Adrenal gland (tissue), 12 donors: ENCODE measurements around the gene MFAP3. TPM values are rescaled to one million over a fixed set of nuclear protein-coding genes. Genes with fewer than 3 reads are reported as not detected.

Experiments
- DNase-seq, 7 donors: peaks; one replicate each; pipeline ENCODE4 v3.0.0-alpha.2; 2019 to 2020
- H3K27ac ChIP-seq, 5 donors: fragments of 200-600 bp; sonication (generic) in 4 of 5; 1 replicate in 3 of 5; 2 replicates in 2 of 5; pipeline versions ENCODE4 v1.5.1 to v1.8.0; 2016 to 2020; ENCODE audit warnings: mild to moderate bottlenecking in 1 of 5
- H3K27me3 ChIP-seq: fragments of 200-600 bp; 2 replicates; pipeline ENCODE4 v1.8.0; 2021
- H3K36me3 ChIP-seq, 2 donors: fragments of 200-600 bp; replicated peaks in 1 of 2; 1 replicate in 1 of 2; 2 replicates in 1 of 2; pipeline versions ENCODE4 v1.5.1 to v1.8.0; 2018 to 2022
- H3K4me1 ChIP-seq, 2 donors: fragments of 200-600 bp; replicated peaks in 1 of 2; 1 replicate in 1 of 2; 2 replicates in 1 of 2; pipeline versions ENCODE4 v1.5.1 to v1.8.0; 2018 to 2021
- H3K4me3 ChIP-seq, 4 donors: fragments of 200-600 bp; sonication (generic) in 3 of 4; one replicate each; pipeline ENCODE4 v1.5.1; 2016 to 2018
- H3K9me3 ChIP-seq, 3 donors: fragments of 200-600 bp; sonication (generic) in 1 of 3; replicated peaks in 1 of 3; 1 replicate in 2 of 3; 2 replicates in 1 of 3; pipeline versions ENCODE4 v1.5.1 to v1.8.0; 2016 to 2021
- POLR2A ChIP-seq, 2 donors: fragments of 450-650 bp; IDR thresholded peaks; one replicate each; pipeline ENCODE4 v1.6.1; 2017; ENCODE audit warnings: antibody characterized with exemption in 2 of 2, mild to moderate bottlenecking in 2 of 2, moderate library complexity in 1 of 2
- WGBS, 4 donors: extraction: QIAGEN DNeasy Blood & Tissue Kit in 2 of 4; methylation state at CpG; one replicate each; pipeline versions ENCODE4 v1.1.5 to v1.1.7; 2013 to 2017; 5-methylcytosine and 5-hydroxymethylcytosine counted together
- intact Hi-C, 2 donors: fragments of 100-400 bp; cut with DNase I; formaldehyde crosslinking; loops; one replicate each; pipeline versions ENCODE4 v1.14.1 to v1.15.0; 2022 to 2023
- polyA plus RNA-seq, 3 donors: library from polyadenylated mRNA; stranded (reverse); fragments of 200-250 nt in 2 of 3; fragments of 350-450 nt in 1 of 3; fragmentation: Illumina TruSeq in 1 of 3; extraction: RNeasy Lipid Tissue Mini Kit (QIAGEN cat#74804) in 1 of 3; gene quantifications; one replicate each; pipeline ENCODE4 v1.2.3, GENCODE V29; 2013 to 2014
- total RNA-seq, 9 donors: library from RNA; depleted of rRNA in 4 of 9; stranded (reverse); fragments of >200 nt in 4 of 9; fragments of 120-200 nt in 1 of 9; fragmentation: NEBNext Ultra II Directional in 1 of 9; extraction: Animal tissue kit (Norgen Biotek cat#: 25700) in 1 of 9; gene quantifications; one replicate each; pipeline versions ENCODE4 v1.1.0 to v1.2.4, GENCODE V29; 2013 to 2023
- TF ChIP-seq, protein P1 (sequence below), 6 experiments: fragments of 450-650 bp in 4 of 6; fragments of 200-600 bp in 2 of 6; sonication (generic) in 1 of 6; IDR thresholded peaks; 1 replicate in 5 of 6; 2 replicates in 1 of 6; pipeline versions ENCODE4 v1.5.1 to v1.8.0; 2016 to 2021; ENCODE audit warnings: antibody characterized with exemption in 6 of 6, mild to moderate bottlenecking in 2 of 6, moderate library complexity in 1 of 6
- donor health status: healthy with polysubstance abuse.
- donor health status: Bipolar disorder and iron deficiency.
- donor health status: DM: yes; HTN: yes; CAD: no.
- donor health status: DM: no; HTN: no; CAD: no.
- donor health status: DM: no; HTN: no; CAD: no.
- donor health status: DM: yes; HTN: yes; CAD: no.

The MFAP3 gene
- total and polyA plus RNA-seq, 12 donors = 1.4 to 55.4 (median 29.0) TPM

DNA sequence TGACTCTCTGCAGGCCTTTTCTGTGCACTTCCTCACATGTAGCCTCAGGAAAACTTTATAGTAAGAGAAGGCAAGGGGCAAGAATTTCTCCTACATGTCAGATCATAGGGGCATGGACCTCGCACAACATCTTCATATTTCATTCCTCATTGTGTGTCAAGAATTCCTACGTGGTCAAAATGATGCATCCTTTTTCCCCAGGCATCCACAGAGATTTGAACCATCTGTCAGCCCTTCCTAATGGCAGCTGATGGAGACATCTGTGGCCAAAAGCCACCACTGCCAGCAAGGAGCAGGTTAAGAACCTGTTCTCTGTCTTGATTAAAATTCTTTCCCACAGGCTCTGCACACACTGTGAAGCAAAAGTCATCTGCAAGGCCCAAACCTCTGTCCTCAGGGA is 42.5 kb downstream of the MFAP3 start:
- no peak for DNase-seq
- TF ChIP-seq, protein P1, sequence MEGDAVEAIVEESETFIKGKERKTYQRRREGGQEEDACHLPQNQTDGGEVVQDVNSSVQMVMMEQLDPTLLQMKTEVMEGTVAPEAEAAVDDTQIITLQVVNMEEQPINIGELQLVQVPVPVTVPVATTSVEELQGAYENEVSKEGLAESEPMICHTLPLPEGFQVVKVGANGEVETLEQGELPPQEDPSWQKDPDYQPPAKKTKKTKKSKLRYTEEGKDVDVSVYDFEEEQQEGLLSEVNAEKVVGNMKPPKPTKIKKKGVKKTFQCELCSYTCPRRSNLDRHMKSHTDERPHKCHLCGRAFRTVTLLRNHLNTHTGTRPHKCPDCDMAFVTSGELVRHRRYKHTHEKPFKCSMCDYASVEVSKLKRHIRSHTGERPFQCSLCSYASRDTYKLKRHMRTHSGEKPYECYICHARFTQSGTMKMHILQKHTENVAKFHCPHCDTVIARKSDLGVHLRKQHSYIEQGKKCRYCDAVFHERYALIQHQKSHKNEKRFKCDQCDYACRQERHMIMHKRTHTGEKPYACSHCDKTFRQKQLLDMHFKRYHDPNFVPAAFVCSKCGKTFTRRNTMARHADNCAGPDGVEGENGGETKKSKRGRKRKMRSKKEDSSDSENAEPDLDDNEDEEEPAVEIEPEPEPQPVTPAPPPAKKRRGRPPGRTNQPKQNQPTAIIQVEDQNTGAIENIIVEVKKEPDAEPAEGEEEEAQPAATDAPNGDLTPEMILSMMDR (IDR thresholded peaks at IDR 0.05) = no peak
- no peak for TF ChIP-seq POLR2A (IDR thresholded peaks at IDR 0.05)
- H3K27ac ChIP-seq = no peak overlapping the region
- no peaks in the 10 kb centered on the region for H3K27me3 ChIP-seq
- H3K4me3 ChIP-seq = no peak overlapping the region
- 66 to 84% (median 77%) methylated on average over 2 of the region's 2 CpGs for WGBS, 4 donors
- H3K9me3 ChIP-seq = no peaks in the 10 kb centered on the region
- intact Hi-C loops = no loop called here
- H3K4me1 ChIP-seq = peaks cover 15 to 17% of the 10 kb centered on the region in 2 donors
- no peaks in the 10 kb centered on the region for H3K36me3 ChIP-seq

DNA sequence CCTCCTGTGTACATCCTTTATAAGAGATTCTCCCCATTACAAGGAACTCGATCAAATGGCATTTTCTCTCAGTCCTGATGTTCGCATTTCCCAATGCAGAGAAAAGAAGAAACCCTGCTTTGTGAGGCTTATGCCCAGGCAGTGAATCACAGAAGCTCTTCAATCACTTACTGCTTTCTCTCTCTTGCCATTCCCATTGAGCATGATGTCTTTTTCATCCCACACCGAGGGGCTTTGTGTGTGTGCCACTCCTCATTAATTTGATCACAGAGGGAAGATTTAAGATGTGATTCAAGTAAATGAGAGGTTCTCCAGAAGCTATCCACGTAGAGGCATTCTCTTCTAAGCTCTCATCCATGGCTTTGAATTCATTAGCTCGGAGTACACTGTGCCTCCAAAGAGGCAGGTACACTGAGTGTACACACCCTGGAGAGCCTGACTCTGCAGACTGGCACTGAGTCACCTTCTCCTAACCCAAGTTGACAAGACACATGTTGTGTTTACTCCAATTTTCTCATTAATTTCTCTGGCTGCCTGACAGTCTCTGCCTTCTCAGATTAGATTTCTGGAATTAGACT is 45.4 kb downstream of the MFAP3 start:
- Histone ChIP-seq H3K4me1 (no peaks in the 10 kb centered on the region), H3K9me3 (no peaks in the 10 kb centered on the region), H3K36me3 (no peaks in the 10 kb centered on the region), H3K27ac (no peak overlapping the region), H3K27me3 (no peaks in the 10 kb centered on the region), H3K4me3 (no peak overlapping the region)
- intact Hi-C loops = no loop called here
- TF ChIP-seq, protein P1 (IDR thresholded peaks at IDR 0.05) = no peak
- no peak for TF ChIP-seq POLR2A (IDR thresholded peaks at IDR 0.05)
- WGBS, 4 donors = 90 to 93% (median 91%) methylated on average over 5 of the region's 5 CpGs
- DNase-seq = no peak

DNA sequence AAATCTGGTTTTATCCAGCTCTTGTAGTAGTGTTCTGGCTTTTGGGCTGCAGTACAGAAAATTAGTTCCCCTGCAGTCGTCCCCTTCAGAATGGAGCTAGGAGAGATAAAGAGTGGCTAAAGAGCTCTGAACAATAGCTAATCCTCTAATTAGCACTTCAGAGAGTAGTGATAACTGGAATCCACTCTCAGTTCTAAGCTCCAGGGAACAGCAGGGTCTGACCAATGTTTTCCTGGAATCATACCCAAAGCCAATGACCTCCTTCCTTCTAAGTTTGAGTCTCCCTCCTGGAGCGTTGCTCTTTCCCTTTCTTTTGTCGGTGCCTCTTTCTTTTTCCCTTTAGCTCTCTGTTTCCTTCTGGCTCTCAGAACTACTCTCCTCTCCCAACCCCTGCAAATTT is 47.4 kb downstream of the MFAP3 start:
- no peak for DNase-seq
- no peaks in the 10 kb centered on the region for H3K4me1 ChIP-seq
- intact Hi-C loops = no loop called here
- H3K36me3 ChIP-seq = no peaks in the 10 kb centered on the region
- WGBS, 4 donors = 57 to 78% (median 69%) methylated on average over 3 of the region's 3 CpGs
- no peak overlapping the region for H3K27ac ChIP-seq
- TF ChIP-seq, protein P1 (IDR thresholded peaks at IDR 0.05) = no peak
- TF ChIP-seq POLR2A (IDR thresholded peaks at IDR 0.05) = no peak
- no peak overlapping the region for H3K4me3 ChIP-seq
- H3K27me3 ChIP-seq = no peaks in the 10 kb centered on the region
- H3K9me3 ChIP-seq = no peaks in the 10 kb centered on the region

DNA sequence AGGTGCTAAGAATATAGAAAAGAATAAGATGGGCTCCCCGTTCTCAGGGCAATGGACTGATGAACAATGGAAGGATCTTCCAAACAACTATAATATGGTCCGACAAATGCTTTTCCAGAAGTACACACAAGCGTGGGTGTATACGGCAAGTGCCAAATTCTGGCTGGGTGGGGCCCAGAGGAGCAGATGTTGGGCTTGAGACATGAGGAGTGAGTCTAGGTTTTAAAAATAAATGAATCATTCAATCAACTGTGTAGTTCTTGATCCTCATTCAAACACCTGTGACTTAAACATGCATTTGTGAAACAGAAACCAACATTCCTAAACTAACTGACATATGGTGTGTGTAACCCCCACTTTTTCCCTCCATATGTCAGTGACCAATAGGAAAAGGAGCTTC is 47.9 kb downstream of the MFAP3 start:
- H3K9me3 ChIP-seq = no peaks in the 10 kb centered on the region
- TF ChIP-seq POLR2A (IDR thresholded peaks at IDR 0.05) = no peak
- TF ChIP-seq, protein P1 (IDR thresholded peaks at IDR 0.05) = no peak
- no peaks in the 10 kb centered on the region for H3K27me3 ChIP-seq
- intact Hi-C loops = no loop called here
- WGBS, 4 donors = 77 to 85% (median 80%) methylated on average over 4 of the region's 4 CpGs
- no peaks in the 10 kb centered on the region for H3K36me3 ChIP-seq
- H3K27ac ChIP-seq = no peak overlapping the region
- H3K4me3 ChIP-seq = no peak overlapping the region
- no peak for DNase-seq
- H3K4me1 ChIP-seq = no peaks in the 10 kb centered on the region
